AG04450 (cell line): Measurements from ENCODE around the gene RBFOX2. TPM values are rescaled to one million over a fixed set of nuclear protein-coding genes. Genes with fewer than 3 reads are reported as not detected.
A peak's percentile ranks its signal among the peaks of the same experiment; 100 is the strongest.

Experiments
- CTCF ChIA-PET: fragments of 300-600, 350-600 bp; formaldehyde crosslinking; extraction: SDS; loops from one replicate; lab custom pipeline; 2022; ENCODE audit warnings: antibody characterized with exemption, inconsistent platforms; lab: Charles Lee
- POLR2A ChIA-PET: fragments of 350-600 bp; formaldehyde crosslinking; extraction: SDS; loops from one replicate; lab custom pipeline; 2021; ENCODE audit warnings: antibody characterized with exemption, inconsistent platforms; lab: Yijun Ruan, JAX
- DNase-seq: peaks from one replicate; pipeline ENCODE4 v3.0.0-alpha.2; 2011; ENCODE audit warnings: low read depth, low spot score
- H3K27ac ChIP-seq: one replicate; pipeline ENCODE4 v1.5.1; 2012; ENCODE audit warnings: low read depth, low read length, control low read depth
- H3K27me3 ChIP-seq: one replicate; pipeline ENCODE4 v1.6.0; 2012; ENCODE audit warnings: low read length; ENCODE audit not compliant: control insufficient read depth, insufficient read depth
- H3K4me3 ChIP-seq: 2 replicates; pipeline ENCODE4 v1.5.1; 2011; ENCODE audit warnings: mild to moderate bottlenecking, low read depth, low read length, control low read depth
- H3K9me3 ChIP-seq: 2 replicates; pipeline ENCODE4 v1.5.1; 2012; ENCODE audit warnings: low read length; ENCODE audit not compliant: control insufficient read depth, insufficient read depth
- CTCF ChIP-seq: IDR thresholded peaks from 2 replicates; pipeline ENCODE4 v1.5.1; 2011; ENCODE audit warnings: low read depth, low read length, control low read depth, inconsistent platforms
- polyA plus RNA-seq: library from polyadenylated mRNA; depleted of rRNA; stranded (reverse); fragments of >200 nt; gene quantifications from 2 replicates; pipeline ENCODE4 v1.2.3, GENCODE V29; 2011

Gene RBFOX2
- polyA plus RNA-seq, 1 experiment = 288 TPM

- H3K4me3 ChIP-seq = no peak overlapping the region
- CTCF ChIA-PET = interaction anchor here (2.1 kb wide), 1 partner anchor 117 kb away, joined by 8 read pairs; no protein-coding TSS in a partner anchor
- H3K9me3 ChIP-seq = no peaks in the 10 kb centered on the region
- H3K27ac ChIP-seq = no peak overlapping the region
- no peaks in the 10 kb centered on the region for H3K27me3 ChIP-seq
- TF ChIP-seq CTCF = no peak
- DNase-seq = no peak
- POLR2A ChIA-PET = no interaction called here
Measured at GRCh38 chr22:35949243-35949642, 79.4 kb downstream of the RBFOX2 start.

GRCh38 chr22:35947794-35948425 is 80.7 kb downstream of the RBFOX2 start:
- CTCF ChIA-PET = interaction anchor here (0.6 to 3.5 kb wide), 3 partner anchors 17 to 118 kb away, joined by 4 to 26 read pairs (median 12); no protein-coding TSS in a partner anchor
- H3K27me3 ChIP-seq = no peaks in the 10 kb centered on the region
- POLR2A ChIA-PET = interaction anchor here (0.6 to 0.7 kb wide), 2 partner anchors 15 to 183 kb away, joined by 4 to 5 read pairs; no protein-coding TSS in a partner anchor

GRCh38 chr22:35944458-35944857 is 84.2 kb downstream of the RBFOX2 start:
- POLR2A ChIA-PET = no interaction called here
- CTCF ChIA-PET = interaction anchor here (1.6 kb wide), 1 partner anchor 121 kb away, joined by 7 read pairs; no protein-coding TSS in a partner anchor
- H3K4me3 ChIP-seq = no peak overlapping the region
- H3K27me3 ChIP-seq = no peaks in the 10 kb centered on the region
- no peak for TF ChIP-seq CTCF
- H3K9me3 ChIP-seq = no peaks in the 10 kb centered on the region
- no peak overlapping the region for H3K27ac ChIP-seq
- DNase-seq = no peak

More at GRCh38 chr22:35947794-35948425, 80.7 kb downstream of the RBFOX2 start:
- peak; percentile 13 for DNase-seq
- no peak overlapping the region for H3K4me3 ChIP-seq
- H3K27ac ChIP-seq = no peak overlapping the region
- no peak for TF ChIP-seq CTCF
- no peaks in the 10 kb centered on the region for H3K9me3 ChIP-seq

GRCh38 chr22:35940166-35940565 is 88.5 kb downstream of the RBFOX2 start:
- DNase-seq = no peak
- ChIA-PET POLR2A (no interaction called here), CTCF (interaction anchor here (1.7 to 1.9 kb wide), 2 partner anchors 9 to 126 kb away, joined by 9 to 11 read pairs; no protein-coding TSS in a partner anchor)
- Histone ChIP-seq H3K9me3 (no peaks in the 10 kb centered on the region), H3K27me3 (no peaks in the 10 kb centered on the region), H3K27ac (no peak overlapping the region), H3K4me3 (no peak overlapping the region)
- no peak for TF ChIP-seq CTCF

- DNase-seq = no peak
- Histone ChIP-seq H3K9me3 (no peaks in the 10 kb centered on the region), H3K27ac (no peak overlapping the region), H3K27me3 (no peaks in the 10 kb centered on the region), H3K4me3 (no peak overlapping the region)
- POLR2A ChIA-PET = no interaction called here
- CTCF ChIA-PET = interaction anchor here (0.6 to 4.4 kb wide), 2 partner anchors 68 to 127 kb away, joined by 3 to 37 read pairs; no protein-coding TSS in a partner anchor
- no peak for TF ChIP-seq CTCF
Measured at GRCh38 chr22:35938226-35938625, 90.4 kb downstream of the RBFOX2 start.
